NCI-H345 (cell line): ENCODE measurements around the gene LARGE2.

Source experiments
- DNase-seq: peaks from one replicate; lab custom pipeline; 2025; lab: John Stamatoyannopoulos, UW

Gene LARGE2

GRCh38 chr11:45922425-45923082, at the start of gene LARGE2:
TSS of gene LARGE2 (plus strand) at chr11:45922656. CDS start at chr11:45922883, 227 bp downstream.
- DNase-seq = peak; percentile 81

DNA sequence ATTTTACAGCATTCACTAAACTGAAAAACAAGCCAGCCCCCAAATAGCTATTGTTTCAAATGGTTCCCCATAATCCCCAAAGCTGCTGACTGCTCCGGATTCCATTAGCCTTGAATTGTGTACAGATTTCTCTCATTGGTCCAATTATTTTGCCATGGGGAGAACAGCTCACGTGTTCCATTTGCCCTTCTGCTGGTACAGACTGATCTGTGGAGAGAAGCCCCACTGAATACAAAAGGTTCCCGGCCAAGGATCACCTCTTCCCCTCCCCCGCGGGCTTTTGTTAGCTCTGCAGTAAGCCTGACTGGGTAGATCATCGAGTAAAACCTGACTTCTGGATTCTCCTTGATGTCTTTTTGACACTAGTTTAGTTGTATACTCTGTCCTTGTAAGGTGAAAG, 46.1 kb upstream of the LARGE2 start:
- no peak for DNase-seq

DNA sequence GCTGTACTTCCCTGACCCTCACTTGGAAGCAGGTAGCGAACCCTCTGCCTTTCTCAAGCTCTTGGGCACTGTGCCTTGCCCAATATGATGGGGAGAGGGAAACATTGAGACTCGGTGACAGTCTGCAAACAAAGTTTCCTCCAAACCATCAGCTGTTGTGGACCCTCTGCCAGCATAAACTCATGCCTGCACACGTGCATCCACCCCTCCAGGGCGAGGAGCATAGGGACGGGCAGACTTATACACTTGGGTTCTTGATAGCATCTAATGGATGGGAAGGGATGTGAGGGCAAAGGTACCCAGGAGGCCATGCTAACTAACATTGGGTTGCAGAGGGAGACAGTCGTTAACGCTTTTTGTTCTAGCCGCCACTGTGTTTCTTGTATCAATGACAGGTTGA, 45.2 kb upstream of the LARGE2 start:
- no peak for DNase-seq

GRCh38 chr11:45877845-45878244, 44.6 kb upstream of the LARGE2 start:
- no peak for DNase-seq

DNA sequence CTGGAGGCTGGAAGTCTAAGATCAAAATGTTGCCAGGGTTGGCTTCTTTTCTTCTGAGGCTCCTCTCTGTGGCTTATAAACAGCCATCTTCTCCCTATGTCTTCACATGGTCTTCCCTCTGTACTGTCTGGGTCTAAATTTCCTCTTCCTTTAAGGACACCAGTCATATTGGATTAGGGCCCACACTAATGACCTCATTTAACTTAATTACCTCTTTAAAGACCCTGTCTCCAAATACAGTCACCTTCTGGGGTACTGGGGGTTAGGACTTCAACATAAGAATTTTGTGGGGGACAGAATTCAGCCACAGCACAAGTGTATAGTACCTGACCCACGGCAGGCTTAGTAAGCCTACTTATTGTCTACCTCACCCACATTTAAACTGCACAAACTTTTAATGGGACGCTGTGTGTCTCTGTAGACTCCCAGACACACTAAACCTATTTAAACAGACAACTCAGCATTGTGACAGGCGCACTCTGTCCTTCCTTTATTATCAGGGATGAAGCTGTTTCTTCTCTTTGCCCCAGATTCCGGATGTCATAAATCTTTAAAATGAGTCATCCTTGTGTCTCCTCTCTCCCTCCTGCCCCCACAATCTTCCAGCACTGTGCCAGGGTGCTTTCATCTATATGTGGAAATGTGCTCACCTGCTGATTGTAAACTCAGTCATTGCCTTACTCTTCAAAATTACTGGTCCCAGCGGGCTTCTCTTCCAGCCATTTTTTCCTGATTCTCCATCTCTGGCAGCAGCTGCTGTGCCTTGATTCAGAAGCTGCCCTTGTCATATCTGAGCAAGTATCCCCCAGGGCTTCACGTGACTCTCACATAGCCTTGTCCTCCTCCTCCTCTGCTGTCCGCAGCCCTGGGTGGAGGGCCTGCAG, 42.4 kb upstream of the LARGE2 start:
- no peak for DNase-seq

GRCh38 chr11:45880772-45881570, 41.5 kb upstream of the LARGE2 start:
- DNase-seq = no peak

DNA sequence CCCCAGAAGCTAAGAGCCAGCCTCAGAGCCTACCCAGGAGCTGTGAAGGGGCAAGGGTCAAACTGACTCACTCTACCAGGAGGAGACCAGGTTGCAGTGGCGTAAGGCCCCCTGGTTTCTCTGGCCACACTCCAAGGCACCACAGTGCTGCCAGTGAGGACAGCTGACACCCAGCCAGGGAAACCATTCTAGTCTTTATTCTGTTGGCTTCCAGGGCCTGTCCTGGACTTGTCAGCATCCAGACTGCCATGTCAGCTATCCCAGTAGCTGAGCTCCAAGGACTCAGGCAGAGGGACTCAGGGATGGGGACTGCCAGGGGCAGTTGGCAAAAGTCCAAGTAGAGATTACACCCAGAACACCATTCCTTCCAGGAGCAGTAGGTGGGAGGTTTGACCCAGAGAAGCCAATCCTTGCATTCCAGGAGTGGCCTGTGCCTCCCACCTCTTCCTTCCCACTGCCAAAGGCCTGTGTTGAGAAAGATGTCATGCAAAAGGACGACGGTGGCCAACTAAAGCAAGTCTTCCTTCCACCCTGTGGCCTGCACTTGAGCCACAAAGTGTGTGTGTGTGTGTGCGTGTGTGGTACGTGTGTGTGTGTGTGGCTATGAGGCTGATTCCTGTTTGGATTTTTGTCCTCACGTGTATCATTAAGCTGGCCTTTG, 40.6 kb upstream of the LARGE2 start:
- no peak for DNase-seq

DNA sequence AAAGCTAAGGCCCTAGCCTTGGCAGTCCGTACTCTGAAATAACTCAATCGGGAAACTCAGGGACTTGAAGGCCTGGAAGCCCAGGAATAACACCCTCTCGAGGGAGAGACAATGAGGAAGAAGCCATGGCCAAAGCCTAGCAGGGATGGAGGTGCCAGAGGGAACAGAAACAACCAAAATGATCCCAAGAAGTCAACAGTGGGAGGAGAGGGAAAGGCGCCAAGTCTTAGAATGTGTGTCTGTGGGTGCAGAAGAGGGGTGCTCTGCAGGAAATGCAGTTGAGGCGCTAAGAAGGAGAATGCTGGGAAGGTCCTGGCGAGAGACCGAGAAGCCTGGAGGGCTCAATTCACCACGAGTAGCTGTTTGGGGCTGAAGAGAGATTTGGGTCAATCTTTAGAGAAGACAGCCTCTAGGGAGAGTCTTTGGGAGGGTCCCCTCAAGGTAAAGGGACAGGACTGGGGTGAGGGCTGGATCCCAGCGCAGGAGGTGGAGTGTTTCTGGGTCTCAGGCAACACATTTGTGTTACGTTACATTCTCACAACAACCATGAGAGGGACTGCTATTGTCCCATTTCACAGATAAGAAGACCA, 37.8 kb upstream of the LARGE2 start:
- DNase-seq = no peak

- peak; percentile 73 for DNase-seq
Measured at GRCh38 chr11:45885274-45885920, 37.1 kb upstream of the LARGE2 start, which contains the start of gene MAPK8IP1. TSS of gene MAPK8IP1 (plus strand) at chr11:45885651. CDS start at chr11:45885821, 170 bp downstream.

DNA sequence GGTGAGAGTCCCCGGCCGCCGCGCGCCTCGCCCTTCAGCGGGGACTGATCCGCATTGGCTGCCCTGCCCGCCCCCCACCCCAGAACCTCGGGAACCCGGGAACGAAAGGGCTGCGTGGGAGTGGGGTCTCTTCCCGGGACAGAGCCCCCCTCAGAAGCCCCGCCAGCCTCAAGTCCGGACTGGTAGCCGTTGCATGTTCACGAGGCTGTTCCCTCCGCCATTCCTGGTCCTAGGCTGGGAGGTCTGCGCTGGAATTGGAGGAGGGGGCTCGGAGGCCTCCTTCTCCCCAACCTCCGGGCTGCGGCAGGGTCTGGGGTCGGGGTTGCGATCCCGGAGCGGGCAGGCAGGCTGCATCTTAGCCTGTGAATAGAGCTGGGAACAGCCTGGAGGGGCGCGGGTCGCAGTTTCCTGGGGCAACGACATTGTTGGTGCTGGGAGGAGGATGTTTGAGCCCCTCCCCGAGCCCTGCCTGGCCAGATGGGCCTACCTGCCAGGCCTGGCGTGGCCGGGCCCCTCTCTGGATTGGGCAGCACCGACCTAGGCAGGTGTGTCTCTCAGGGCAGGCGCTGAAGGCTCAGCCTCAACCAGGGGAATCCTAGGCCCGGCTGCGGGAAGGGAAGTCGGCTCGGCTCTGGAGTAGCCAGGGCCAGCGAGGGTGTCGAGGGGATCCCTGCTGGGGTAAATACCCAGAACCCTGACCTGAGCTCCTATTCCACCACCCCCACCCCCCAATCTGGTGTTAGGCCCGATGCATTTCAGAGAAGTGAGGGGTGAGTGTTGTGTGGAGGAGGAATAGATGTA, 36.3 kb upstream of the LARGE2 start:
- DNase-seq = peak; percentile 18

- no peak for DNase-seq
Measured at GRCh38 chr11:45886816-45887520, 35.5 kb upstream of the LARGE2 start.

DNA sequence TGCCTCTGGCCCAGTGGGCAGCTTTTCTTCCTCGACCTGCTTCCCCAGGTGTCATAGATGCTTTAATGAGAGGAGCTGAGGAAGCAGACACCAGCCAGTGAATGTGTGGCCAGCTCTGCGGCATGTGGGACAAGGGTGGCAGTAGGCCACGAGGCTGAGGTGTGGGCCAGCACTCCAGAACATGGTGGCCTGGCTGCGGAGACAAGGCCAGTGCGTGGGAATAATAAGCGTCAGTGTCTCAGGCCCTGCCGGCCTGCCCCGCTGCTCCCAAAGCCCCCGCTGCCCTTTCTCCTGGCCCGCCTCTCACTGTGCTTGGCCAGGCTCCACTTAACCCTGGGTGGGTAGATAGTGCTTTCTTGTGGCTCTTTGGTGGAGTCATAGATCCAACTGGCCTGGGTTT, 34.9 kb upstream of the LARGE2 start:
- no peak for DNase-seq

DNA sequence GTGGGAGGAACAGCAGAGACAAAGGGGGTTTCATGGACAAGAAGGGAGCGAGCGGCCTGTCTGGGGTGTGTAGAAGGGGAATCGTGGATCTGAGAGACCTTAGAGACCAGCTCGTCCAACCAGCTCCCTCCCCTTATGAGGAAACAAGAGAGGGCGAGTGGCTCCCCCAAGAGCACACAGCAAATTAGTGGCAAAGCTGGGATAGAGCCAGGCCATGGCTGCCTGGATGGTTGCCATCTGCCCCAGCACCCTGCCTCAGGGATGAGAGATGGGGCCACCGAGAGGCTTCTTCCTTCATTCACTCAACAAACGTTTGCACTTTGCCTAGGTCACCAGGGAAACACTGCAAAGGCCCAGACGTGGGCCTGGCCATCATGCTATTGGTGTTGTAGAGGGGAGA, 32.9 kb upstream of the LARGE2 start:
- no peak for DNase-seq

- no peak for DNase-seq
Measured at GRCh38 chr11:45889966-45890365, 32.5 kb upstream of the LARGE2 start.

GRCh38 chr11:45890886-45891550, 31.4 kb upstream of the LARGE2 start:
- no peak for DNase-seq

DNA sequence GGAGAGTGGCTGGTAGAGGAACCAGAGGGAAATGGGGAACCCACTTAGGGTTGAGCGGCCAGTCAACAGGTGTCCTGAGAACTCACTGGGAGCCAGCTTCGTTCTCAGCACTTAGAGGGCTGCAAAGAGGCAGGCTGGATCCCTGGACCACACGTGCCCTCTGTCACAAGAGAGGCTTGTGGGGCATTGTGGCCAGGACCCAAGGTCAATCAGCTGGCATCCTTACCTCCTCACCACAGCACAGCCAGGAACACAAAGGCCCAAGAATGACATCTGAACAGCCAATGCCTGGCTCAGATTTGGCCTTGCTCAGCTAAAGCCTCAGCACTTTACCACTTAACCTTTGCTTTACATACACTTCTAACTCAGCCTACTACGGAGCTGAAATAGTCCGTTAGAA, 29.6 kb upstream of the LARGE2 start:
- DNase-seq = no peak

DNA sequence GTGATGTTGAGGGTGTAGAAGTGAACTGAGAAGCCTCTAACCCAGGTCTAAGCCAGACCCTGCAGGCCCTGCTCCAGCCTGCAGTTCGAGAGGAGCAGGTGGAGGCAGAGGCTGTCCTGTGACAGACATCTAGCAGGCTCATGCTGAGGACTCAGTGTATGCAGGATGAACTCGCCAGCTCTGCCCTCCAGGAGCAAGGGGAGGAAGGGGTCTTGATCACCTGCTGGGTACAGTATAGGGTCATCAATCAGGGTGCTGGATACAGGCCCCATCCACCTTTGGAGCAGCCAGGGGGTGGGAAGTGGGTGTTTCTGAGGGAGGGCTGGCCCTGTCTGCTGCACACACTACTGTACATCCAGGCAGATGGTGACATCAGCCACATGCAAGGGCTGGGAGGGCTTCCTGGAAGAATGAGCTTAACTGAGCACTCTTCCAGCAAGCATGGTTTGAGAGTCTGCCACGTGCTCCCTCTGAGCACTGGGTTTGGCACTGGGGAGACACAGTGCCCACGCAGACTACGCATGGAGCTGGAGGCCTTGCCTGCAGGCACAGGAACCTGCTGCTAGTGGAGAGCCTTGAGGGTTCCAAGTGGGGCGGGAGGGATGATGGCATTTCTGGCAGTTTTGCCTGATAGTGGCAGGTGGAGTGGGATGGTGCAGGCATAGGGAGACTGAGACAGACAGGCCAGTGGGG, 27.8 kb upstream of the LARGE2 start:
- DNase-seq = no peak

DNA sequence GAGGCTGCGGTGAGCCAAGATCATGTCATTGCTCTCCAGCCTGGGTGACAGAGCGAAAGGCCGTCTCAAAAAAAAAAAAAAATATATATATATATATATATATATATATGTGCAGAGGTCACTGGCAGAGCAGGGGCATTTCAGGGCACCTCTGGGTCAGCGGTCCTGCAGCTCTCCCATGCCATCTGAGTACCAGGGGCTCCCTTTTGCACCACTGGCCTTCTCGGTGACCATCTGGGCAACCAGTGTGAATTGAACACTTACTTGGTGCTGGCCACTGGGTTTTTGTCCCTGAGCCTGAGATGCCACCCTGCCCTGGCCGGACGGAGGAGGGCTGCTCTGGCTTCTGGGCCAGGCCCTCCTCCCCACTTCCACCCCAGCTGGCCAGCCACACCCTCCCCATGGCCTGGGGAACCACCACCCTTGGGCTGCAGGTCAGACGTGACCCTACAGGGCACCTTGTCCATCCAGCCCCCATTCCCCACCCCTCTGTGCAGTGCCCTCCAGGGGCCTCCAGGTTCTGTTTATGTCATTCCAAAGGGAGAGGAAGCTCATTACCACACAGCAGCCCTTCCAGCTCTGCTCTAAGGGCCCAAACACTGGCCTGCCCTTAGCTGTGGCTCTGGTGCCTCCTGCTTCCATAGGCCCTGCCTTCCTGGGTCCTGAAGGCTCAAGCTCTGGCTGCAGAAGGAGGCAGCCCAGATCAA, 26.8 kb upstream of the LARGE2 start:
- no peak for DNase-seq
